Activated CD4-positive, alpha-beta T cell treated with anti-CD3 and anti-CD28 coated beads, Interleukin-2, amount 10 ng/mL, durations not matched to agents 7 days and 5 days (primary cell): Measurements from ENCODE around the gene FRMD6. TPM values are rescaled to one million over a fixed set of nuclear protein-coding genes. Genes with fewer than 3 reads are reported as not detected.

Experiments used
- CTCF ChIA-PET: fragments of 350-600 bp; sonication (Branson Sonifier 250); formaldehyde crosslinking; loops from one replicate; lab custom pipeline; 2021; ENCODE audit warnings: antibody characterized with exemption; lab: Charles Lee
- POLR2A ChIA-PET: fragments of 350-600 bp; sonication (Branson Sonifier 250); formaldehyde crosslinking; loops from one replicate; lab custom pipeline; 2021; ENCODE audit warnings: antibody characterized with exemption; lab: Charles Lee
- DNase-seq: peaks from one replicate; pipeline ENCODE4 v3.0.0-alpha.2; 2020
- H3K27ac Mint-ChIP-seq: one replicate; pipeline ENCODE4 v1.8.0; 2021; ENCODE audit warnings: mild to moderate bottlenecking, moderate library complexity, mixed read lengths
- H3K27me3 Mint-ChIP-seq: one replicate; pipeline ENCODE4 v1.8.0; 2021; ENCODE audit warnings: mixed read lengths
- H3K36me3 Mint-ChIP-seq: one replicate; pipeline ENCODE4 v1.8.0; 2021; ENCODE audit warnings: low read depth, mixed read lengths
- H3K4me1 Mint-ChIP-seq: one replicate; pipeline ENCODE4 v1.8.0; 2021; ENCODE audit warnings: mixed read lengths
- H3K4me3 Mint-ChIP-seq: one replicate; pipeline ENCODE4 v1.8.0; 2021; ENCODE audit warnings: mild to moderate bottlenecking, moderate library complexity, mixed read lengths
- H3K9me3 Mint-ChIP-seq: one replicate; pipeline ENCODE4 v1.8.0; 2021; ENCODE audit warnings: mixed read lengths
- total RNA-seq, 2 experiments: library from RNA; stranded (reverse); gene quantifications; one replicate each; pipeline ENCODE4 v1.2.3, GENCODE V29; 2021

FRMD6 gene
- total RNA-seq, 2 experiments from 2014 or later = 3.3 to 4.1 TPM

DNA sequence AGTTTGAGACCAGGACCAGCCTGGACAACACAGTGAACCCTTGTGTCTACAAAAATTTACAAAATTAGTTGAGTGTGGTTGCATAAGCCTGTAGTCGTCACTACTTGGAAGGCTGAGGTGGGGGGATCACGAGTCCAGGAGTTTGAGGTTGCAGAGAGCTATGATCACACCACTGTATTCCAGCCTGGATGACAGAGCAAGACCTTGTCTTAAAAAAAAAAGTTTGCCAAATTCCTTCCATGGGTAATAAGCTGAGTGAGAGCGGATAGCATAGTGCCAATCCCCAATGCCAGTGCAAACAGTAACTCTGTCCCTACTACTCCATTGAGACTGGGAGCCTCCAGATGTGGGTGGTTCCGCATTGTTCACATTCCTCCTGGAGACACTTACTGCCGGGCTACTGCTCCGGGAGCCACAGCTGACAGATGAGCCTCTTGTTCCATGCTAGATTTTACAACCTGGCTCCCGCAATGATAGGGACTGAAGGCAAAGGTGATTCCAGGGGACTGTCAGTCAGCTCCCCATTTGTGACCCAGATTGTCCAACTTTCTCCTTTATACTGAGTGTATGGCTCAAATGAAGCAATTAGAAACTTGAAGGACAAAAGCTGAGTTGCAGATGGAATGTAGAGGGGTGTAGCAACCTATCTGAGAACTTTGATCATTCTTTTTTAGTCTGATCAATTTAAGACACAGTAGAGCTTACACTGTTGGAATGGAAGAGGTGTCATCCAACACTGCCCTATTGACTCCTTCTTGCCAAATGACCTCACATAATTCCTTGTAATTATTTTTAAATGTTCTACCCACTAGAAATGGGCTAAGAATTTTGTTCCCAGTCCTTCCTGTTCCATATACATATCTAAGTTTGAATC, 13.4 kb upstream of the FRMD6 start:
- Mint-ChIP-seq H3K27me3 (peaks cover 9% of the 10 kb centered on the region), H3K4me3 (no peak overlapping the region), H3K36me3 (no peaks in the 10 kb centered on the region), H3K9me3 (no peaks in the 10 kb centered on the region), H3K27ac (no peak overlapping the region), H3K4me1 (no peaks in the 10 kb centered on the region)
- ChIA-PET CTCF (interaction anchor here (1.1 kb wide), 1 partner anchor 82 kb away, joined by 3 read pairs; no protein-coding TSS in a partner anchor), POLR2A (no interaction called here)
- no peak for DNase-seq

GRCh38 chr14:51639668-51640316, 11.9 kb upstream of the FRMD6 start:
- no peak for DNase-seq
- peaks cover 9% of the 10 kb centered on the region for H3K27me3 Mint-ChIP-seq
- no peaks in the 10 kb centered on the region for H3K36me3 Mint-ChIP-seq
- H3K27ac Mint-ChIP-seq = no peak overlapping the region
- H3K4me3 Mint-ChIP-seq = no peak overlapping the region
- H3K9me3 Mint-ChIP-seq = no peaks in the 10 kb centered on the region
- H3K4me1 Mint-ChIP-seq = no peaks in the 10 kb centered on the region
- ChIA-PET POLR2A (no interaction called here), CTCF (interaction anchor here (0.8 to 1.0 kb wide), 2 partner anchors 10 to 13 kb away, joined by 4 read pairs; no protein-coding TSS in a partner anchor)

DNA sequence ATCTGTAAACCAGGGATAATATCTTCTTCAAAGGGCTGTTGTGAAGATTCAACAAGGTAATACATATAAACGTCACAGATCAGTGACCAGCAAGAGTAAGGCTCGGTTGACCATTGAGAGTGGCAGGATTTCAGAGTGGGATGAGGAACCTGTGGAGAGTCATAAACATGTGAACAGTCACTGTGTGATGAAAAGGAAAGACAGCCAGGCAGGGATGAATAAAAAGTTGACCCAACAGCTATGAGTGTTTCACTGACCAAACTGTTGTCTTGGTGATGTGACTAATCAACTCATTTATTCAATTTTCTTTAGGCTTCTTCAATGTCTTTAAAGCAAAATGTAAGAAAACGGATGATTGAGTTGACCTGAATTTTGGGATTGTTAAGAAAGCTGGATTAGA, 8.6 kb upstream of the FRMD6 start:
- Mint-ChIP-seq H3K4me1 (no peaks in the 10 kb centered on the region), H3K27ac (no peak overlapping the region), H3K36me3 (no peaks in the 10 kb centered on the region), H3K27me3 (peaks cover 1% of the 10 kb centered on the region), H3K4me3 (no peak overlapping the region), H3K9me3 (no peaks in the 10 kb centered on the region)
- no peak for DNase-seq
- ChIA-PET POLR2A (no interaction called here), CTCF (interaction anchor here (1.1 to 1.3 kb wide), 2 partner anchors 9 to 27 kb away, joined by 3 to 4 read pairs; no protein-coding TSS in a partner anchor)

DNA sequence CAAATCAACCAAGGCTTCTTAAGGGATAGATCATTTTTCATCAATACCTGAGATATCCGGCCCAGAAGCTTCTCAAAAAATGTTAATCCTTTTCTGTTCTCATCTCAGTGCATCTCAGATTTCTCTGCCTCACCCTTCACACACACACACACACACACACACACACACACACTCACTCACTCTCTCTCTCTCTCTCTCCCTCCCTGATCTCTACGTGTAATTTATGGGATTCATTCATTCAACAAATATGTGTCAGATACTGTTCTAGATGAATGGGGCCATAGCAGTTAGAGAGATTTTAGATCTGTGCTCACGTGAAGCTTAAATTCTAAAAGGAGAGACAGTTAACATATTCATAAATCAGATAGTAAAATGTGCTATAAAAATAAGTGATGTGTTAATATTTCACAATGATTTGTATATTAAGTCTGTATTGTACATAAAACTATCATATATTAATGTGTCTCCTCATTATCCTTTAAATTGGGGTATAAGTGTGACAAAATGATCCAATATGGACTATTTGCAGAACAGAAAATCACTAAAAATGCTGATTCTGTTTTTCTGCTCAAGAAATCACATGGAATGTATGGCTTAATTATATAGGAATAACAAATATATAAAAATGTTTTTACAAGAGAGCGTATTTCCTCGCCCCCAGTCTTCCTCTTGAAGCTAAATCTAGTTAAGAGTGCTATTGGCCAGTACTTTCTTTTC, 7.3 kb upstream of the FRMD6 start:
- H3K36me3 Mint-ChIP-seq = no peaks in the 10 kb centered on the region
- POLR2A ChIA-PET = no interaction called here
- H3K9me3 Mint-ChIP-seq = no peaks in the 10 kb centered on the region
- CTCF ChIA-PET = interaction anchor here (0.7 to 1.3 kb wide), 2 partner anchors 8 to 9 kb away, joined by 4 read pairs; no protein-coding TSS in a partner anchor
- H3K4me1 Mint-ChIP-seq = no peaks in the 10 kb centered on the region
- DNase-seq = no peak
- H3K4me3 Mint-ChIP-seq = no peak overlapping the region
- H3K27me3 Mint-ChIP-seq = no peaks in the 10 kb centered on the region
- no peak overlapping the region for H3K27ac Mint-ChIP-seq

GRCh38 chr14:51648296-51648695, 3.4 kb upstream of the FRMD6 start:
- no peak overlapping the region for H3K27ac Mint-ChIP-seq
- H3K4me3 Mint-ChIP-seq = no peak overlapping the region
- CTCF ChIA-PET = interaction anchor here (0.8 kb wide), 1 partner anchor 342 kb away, joined by 3 read pairs; no protein-coding TSS in a partner anchor
- H3K4me1 Mint-ChIP-seq = peaks cover 16% of the 10 kb centered on the region
- DNase-seq = no peak
- POLR2A ChIA-PET = no interaction called here
- no peaks in the 10 kb centered on the region for H3K36me3 Mint-ChIP-seq
- no peaks in the 10 kb centered on the region for H3K9me3 Mint-ChIP-seq
- peaks cover 3% of the 10 kb centered on the region for H3K27me3 Mint-ChIP-seq

DNA sequence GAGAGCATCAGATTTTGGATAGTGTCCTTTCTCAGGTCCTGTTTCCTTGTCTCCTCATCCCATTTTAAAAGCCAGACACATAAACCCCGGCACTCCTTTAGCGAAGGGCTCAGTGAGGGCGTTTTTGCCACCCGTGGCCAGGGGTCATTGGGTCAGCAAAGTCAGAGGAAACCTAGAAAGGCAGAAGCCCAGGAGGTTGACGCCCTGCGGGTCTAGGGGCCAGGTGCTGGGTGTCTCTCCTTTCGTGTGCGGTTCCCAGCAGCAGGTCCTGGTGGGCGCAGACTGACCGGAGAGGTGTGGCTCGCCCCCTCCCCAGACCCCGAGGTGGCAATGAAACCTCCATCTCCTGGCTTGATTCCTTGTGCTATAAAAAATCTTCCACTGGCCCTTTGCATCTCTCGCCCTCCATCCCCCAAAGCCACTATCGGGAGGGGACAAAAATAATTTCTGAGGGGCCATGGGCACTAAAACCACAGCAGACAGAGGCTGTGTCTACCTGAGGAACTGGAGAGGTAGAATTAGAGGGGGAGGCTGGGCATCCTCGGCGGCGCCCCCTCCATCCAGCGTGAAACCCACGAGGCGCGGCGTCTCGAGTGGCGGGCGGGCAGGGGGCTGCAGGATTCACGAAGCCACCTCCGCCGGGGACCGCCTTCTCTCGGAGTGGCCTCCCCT, 858 bp upstream of the FRMD6 start:
- peaks cover 30% of the 10 kb centered on the region for H3K4me1 Mint-ChIP-seq
- CTCF ChIA-PET = interaction anchor here (0.6 to 1.9 kb wide), 2 partner anchors 13 to 18 kb away, joined by 6 to 9 read pairs; no protein-coding TSS in a partner anchor

DNA sequence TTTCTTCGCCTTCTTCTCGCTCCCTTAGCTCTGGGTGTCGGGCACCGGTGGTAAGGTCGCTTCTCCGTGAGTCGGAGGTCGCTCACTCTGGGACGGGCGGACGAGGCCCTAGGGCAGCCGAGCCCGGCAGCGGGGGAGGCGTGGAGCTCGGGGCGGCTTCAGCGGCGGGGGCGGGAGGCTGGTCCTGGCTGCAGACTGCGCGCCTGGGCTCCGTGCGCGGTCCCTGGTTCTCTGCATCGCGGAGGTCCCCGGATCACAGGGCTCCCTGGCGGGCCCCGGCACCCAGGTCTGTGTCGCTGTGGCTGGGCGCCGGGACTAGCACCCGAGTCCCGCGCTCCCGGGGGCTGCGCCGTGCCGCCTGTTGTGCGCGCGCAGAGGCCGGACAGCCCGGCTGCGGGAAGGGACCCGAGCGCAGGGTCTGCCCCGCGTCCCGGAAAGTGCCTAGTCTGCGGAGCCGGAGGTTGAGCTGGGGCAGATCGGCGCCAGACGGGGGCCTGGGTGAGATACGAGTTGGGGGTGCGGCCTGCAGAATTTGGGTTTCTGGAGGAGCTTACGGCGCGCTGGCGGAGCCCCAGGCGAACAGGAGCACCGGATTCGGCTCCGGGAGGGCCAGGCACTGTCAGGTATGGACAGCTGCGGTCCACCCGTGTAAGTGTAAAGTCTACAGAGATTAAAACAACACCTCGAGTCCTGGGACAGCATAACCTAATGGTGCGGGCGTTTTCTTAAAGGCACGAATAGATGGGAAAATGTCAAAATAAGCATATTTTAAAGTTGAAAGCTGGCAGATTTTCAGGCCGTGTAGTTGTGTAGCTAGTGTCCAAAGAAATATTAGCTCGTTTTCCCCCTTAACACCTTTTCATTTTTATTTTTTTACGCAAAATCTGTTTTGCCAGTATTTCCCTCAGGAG, 713 bp downstream of the FRMD6 start:
- Mint-ChIP-seq H3K27ac (peak overlapping the region; percentile 73), H3K9me3 (no peaks in the 10 kb centered on the region), H3K4me1 (peaks cover 30% of the 10 kb centered on the region), H3K36me3 (no peaks in the 10 kb centered on the region), H3K27me3 (peaks cover 11% of the 10 kb centered on the region), H3K4me3 (peak overlapping the region; percentile 82)
- CTCF ChIA-PET = interaction anchor here (0.8 to 1.9 kb wide), 10 partner anchors 9 to 375 kb away, joined by 3 to 9 read pairs (median 4); no protein-coding TSS in a partner anchor
- POLR2A ChIA-PET = interaction anchor here (0.6 kb wide), 1 partner anchor 252 kb away, joined by 3 read pairs; no protein-coding TSS in a partner anchor
- peak; percentile 44 for DNase-seq

More for the DNA sequence above, 858 bp upstream of the FRMD6 start:
- H3K27ac Mint-ChIP-seq = peak overlapping the region; percentile 83
- no peaks in the 10 kb centered on the region for H3K36me3 Mint-ChIP-seq
- DNase-seq = no peak
- H3K4me3 Mint-ChIP-seq = peak overlapping the region; percentile 77
- peaks cover 8% of the 10 kb centered on the region for H3K27me3 Mint-ChIP-seq
- POLR2A ChIA-PET = no interaction called here
- H3K9me3 Mint-ChIP-seq = no peaks in the 10 kb centered on the region

DNA sequence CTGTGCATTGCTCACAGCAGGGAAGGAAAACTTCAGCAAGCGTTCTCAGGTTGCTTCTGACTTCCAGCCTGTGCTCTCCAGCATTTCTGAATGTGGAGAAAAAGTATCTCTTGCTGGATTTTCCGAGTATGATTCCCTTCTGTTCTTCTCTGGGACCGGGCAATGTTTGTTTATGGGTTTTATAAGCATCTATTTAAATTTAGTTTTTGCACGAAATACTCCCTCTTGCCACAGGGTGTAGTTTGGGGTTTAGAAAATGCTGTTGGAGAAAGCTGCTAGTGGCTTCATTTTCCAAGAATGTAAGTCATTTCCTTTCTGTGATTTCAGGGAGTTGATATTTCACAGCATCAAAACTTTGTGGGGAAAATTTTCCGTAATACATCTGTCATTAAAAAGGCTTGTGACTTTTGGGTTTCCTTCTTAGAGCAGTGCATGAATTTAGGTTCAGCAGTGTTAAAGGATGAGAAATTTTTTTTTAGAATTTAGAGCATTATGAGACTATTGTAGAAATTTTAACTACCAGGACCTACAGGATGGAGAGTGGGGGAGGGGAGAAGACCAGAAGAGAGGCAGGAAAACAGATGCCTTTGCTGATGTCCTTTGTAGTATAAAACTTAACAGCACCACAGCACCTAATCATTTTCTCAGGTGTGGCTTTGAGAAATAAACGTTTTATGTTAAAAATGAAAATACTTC, 1.5 kb downstream of the FRMD6 start:
- ChIA-PET POLR2A (no interaction called here), CTCF (interaction anchor here (0.6 to 1.9 kb wide), 9 partner anchors 10 to 783 kb away, joined by 3 to 9 read pairs (median 4); no protein-coding TSS in a partner anchor)
- DNase-seq = peak; percentile 14
- H3K9me3 Mint-ChIP-seq = no peaks in the 10 kb centered on the region
- no peaks in the 10 kb centered on the region for H3K36me3 Mint-ChIP-seq
- H3K27ac Mint-ChIP-seq = peak overlapping the region; percentile 28
- peak overlapping the region; percentile 82 for H3K4me3 Mint-ChIP-seq
- peaks cover 11% of the 10 kb centered on the region for H3K27me3 Mint-ChIP-seq
- H3K4me1 Mint-ChIP-seq = peaks cover 30% of the 10 kb centered on the region

GRCh38 chr14:51653775-51654532, 2.2 kb downstream of the FRMD6 start:
- no peak for DNase-seq
- no peaks in the 10 kb centered on the region for H3K36me3 Mint-ChIP-seq
- peaks cover 12% of the 10 kb centered on the region for H3K27me3 Mint-ChIP-seq
- CTCF ChIA-PET = interaction anchor here (0.6 to 1.0 kb wide), 2 partner anchors 15 to 783 kb away, joined by 4 to 5 read pairs; no protein-coding TSS in a partner anchor
- H3K4me1 Mint-ChIP-seq = peaks cover 32% of the 10 kb centered on the region
- POLR2A ChIA-PET = no interaction called here
- H3K9me3 Mint-ChIP-seq = no peaks in the 10 kb centered on the region
- no peak overlapping the region for H3K27ac Mint-ChIP-seq
- peak overlapping the region; percentile 82 for H3K4me3 Mint-ChIP-seq

GRCh38 chr14:51654533-51654845, 2.8 kb downstream of the FRMD6 start:
- no peaks in the 10 kb centered on the region for H3K36me3 Mint-ChIP-seq
- DNase-seq = no peak
- H3K9me3 Mint-ChIP-seq = no peaks in the 10 kb centered on the region
- no peak overlapping the region for H3K4me3 Mint-ChIP-seq
- peaks cover 32% of the 10 kb centered on the region for H3K4me1 Mint-ChIP-seq
- ChIA-PET POLR2A (no interaction called here), CTCF (no interaction called here)
- peaks cover 12% of the 10 kb centered on the region for H3K27me3 Mint-ChIP-seq
- no peak overlapping the region for H3K27ac Mint-ChIP-seq
